ENCODE data around the gene FAM168A.

DNA sequence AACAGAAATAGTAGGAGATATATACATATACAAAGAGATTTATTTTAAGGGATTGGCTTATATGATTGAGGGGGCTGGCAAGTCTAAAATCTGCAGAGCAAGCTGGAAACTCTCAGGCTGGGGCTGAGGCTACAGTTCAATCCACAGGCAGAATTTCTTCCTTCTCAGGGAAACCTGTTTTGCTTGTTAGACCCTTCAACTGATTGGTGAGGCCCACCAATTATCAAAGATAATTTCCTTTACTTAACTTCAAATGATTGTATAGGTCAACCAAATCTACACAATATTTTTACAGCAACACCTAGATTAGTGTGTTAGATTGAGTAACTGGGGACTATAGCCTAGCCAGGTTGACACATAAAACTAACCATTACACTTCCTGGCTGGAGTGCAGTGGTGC lies 43.8 kb upstream of the FAM168A start:
- TF ChIP-seq, protein P1, sequence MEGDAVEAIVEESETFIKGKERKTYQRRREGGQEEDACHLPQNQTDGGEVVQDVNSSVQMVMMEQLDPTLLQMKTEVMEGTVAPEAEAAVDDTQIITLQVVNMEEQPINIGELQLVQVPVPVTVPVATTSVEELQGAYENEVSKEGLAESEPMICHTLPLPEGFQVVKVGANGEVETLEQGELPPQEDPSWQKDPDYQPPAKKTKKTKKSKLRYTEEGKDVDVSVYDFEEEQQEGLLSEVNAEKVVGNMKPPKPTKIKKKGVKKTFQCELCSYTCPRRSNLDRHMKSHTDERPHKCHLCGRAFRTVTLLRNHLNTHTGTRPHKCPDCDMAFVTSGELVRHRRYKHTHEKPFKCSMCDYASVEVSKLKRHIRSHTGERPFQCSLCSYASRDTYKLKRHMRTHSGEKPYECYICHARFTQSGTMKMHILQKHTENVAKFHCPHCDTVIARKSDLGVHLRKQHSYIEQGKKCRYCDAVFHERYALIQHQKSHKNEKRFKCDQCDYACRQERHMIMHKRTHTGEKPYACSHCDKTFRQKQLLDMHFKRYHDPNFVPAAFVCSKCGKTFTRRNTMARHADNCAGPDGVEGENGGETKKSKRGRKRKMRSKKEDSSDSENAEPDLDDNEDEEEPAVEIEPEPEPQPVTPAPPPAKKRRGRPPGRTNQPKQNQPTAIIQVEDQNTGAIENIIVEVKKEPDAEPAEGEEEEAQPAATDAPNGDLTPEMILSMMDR (IDR thresholded peaks at IDR 0.05 in 8 of 11, conservative IDR thresholded peaks at IDR 0.05 in 3 of 11): no peak
- no peak for TF ChIP-seq POLR2AphosphoS5 (IDR thresholded peaks at IDR 0.05)

All from spleen (tissue), 7 donors.